ENCODE results near the gene SERGEF.
"Not testable (repeated sequence)": the region's sequence is repeated elsewhere in the genome, so short reads cannot be mapped to it uniquely, and the experiment has no call there.

The SERGEF gene

DNA sequence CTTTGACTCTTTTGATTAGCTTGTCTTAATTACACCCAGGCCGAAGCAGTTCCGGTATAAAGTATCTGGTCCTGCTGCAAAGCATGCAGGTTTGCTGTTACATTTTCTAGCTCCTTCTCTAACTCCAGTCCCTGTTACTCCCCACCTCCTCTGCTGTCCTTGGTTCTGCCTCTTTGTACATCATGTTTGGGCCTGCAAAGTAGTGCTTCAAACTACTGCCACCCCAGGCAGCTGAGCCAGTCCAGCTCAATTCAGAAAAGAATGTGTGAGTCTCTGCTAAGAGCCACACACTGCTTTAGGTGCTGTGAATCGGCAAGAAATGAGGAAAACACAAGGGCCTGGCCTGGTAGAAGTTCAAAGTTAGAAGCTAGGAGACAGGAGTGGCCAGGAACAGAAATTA is 136.0 kb downstream of the SERGEF start:
- H3K9me3 ChIP-seq (ENCODE audit: severe bottlenecking): no peaks in the 10 kb centered on the region
- ATAC-seq (ENCODE audit: low read depth): no peak
- no peaks in the 10 kb centered on the region for H3K4me1 ChIP-seq (ENCODE audit: insufficient read depth, poor library complexity, severe bottlenecking)
- no peak for TF ChIP-seq CTCF (IDR thresholded peaks at IDR 0.05; ENCODE audit: poor library complexity, severe bottlenecking)
- no peak for DNase-seq (ENCODE audit: low spot score)
- H3K4me3 ChIP-seq (ENCODE audit: severe bottlenecking): no peak overlapping the region
- no peaks in the 10 kb centered on the region for H3K27me3 ChIP-seq (ENCODE audit: insufficient read depth, poor library complexity, severe bottlenecking)
- H3K27ac ChIP-seq (ENCODE audit: poor library complexity, severe bottlenecking): no peak overlapping the region
- H3K36me3 ChIP-seq (ENCODE audit: low read depth): no peaks in the 10 kb centered on the region

DNA sequence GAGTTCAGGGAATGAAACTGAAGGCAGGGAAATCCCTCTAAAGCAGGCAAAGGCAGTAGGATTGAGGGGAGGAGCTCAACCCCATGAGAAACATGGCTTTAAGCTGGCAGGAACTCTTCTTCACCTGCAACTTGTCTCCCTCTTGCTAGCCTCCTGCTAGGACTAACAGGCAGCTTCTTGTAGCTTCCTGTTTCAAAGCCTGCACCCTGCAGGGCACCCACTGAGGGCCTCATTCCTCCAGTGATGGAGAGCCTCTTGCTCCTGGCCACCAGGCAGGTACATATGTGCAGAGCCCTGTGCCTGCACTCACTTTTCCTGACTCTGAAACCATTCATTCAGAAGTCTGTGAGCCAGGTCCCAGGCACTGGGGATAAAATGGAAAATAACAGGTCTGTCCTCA is 137.0 kb downstream of the SERGEF start:
- ATAC-seq (ENCODE audit: low read depth) (no peak), DNase-seq (ENCODE audit: low spot score) (no peak)
- H3K36me3 ChIP-seq (ENCODE audit: low read depth): no peaks in the 10 kb centered on the region
- no peaks in the 10 kb centered on the region for H3K4me1 ChIP-seq (ENCODE audit: insufficient read depth, poor library complexity, severe bottlenecking)
- H3K9me3 ChIP-seq (ENCODE audit: severe bottlenecking): no peaks in the 10 kb centered on the region
- no peak overlapping the region for H3K4me3 ChIP-seq (ENCODE audit: severe bottlenecking)
- no peaks in the 10 kb centered on the region for H3K27me3 ChIP-seq (ENCODE audit: insufficient read depth, poor library complexity, severe bottlenecking)
- no peak for TF ChIP-seq CTCF (IDR thresholded peaks at IDR 0.05; ENCODE audit: poor library complexity, severe bottlenecking)
- H3K27ac ChIP-seq (ENCODE audit: poor library complexity, severe bottlenecking): no peak overlapping the region

DNA sequence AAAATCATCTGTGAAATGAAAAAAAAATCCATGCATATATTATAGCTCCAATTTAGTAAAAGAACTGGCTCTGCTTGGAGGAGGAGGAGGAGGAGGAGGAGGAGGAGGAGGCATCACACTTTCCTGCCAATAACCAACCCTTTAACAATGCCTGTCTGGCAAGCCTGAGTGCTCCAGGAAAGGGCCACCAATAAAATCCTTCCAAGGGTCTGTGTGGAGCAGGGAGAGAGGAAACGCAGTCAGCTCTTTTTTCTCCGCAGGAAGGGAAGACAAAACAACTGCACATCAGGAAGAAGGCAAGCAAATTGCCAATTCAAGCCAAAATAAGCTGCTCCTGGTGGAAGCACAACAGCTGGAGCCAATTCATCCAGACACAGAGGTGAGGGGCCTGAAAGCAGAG is 139.3 kb downstream of the SERGEF start:
- Histone ChIP-seq H3K27ac (ENCODE audit: poor library complexity, severe bottlenecking) (no peak overlapping the region), H3K4me1 (ENCODE audit: insufficient read depth, poor library complexity, severe bottlenecking) (no peaks in the 10 kb centered on the region), H3K9me3 (ENCODE audit: severe bottlenecking) (no peaks in the 10 kb centered on the region), H3K4me3 (ENCODE audit: severe bottlenecking) (no peak overlapping the region), H3K27me3 (ENCODE audit: insufficient read depth, poor library complexity, severe bottlenecking) (no peaks in the 10 kb centered on the region), H3K36me3 (ENCODE audit: low read depth) (no peaks in the 10 kb centered on the region)
- ATAC-seq (ENCODE audit: low read depth) (no peak), DNase-seq (ENCODE audit: low spot score) (no peak)
- TF ChIP-seq CTCF (IDR thresholded peaks at IDR 0.05; ENCODE audit: poor library complexity, severe bottlenecking): no peak

DNA sequence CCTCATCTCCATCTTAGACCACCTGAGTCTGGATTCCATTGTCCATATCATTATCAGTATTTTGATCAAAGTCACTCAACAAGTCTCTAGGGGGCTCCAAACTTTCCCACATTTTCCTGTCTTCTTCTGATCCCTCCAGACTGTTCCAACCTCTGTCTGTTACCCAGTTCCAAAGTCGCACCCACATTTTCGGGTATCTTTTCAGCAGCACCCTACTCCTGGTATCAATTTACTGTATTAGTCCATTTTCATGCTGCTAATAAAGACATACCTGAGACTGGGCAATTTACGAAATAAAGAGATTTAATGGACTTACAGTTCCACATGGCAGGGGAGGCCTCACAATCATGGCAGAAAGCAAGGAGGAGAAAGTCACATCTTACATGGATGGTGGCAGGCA is 144.4 kb downstream of the SERGEF start:
- not testable (repeated sequence) for H3K9me3 ChIP-seq (ENCODE audit: severe bottlenecking); H3K36me3 ChIP-seq (ENCODE audit: low read depth); ATAC-seq (ENCODE audit: low read depth); H3K27ac ChIP-seq (ENCODE audit: poor library complexity, severe bottlenecking); H3K27me3 ChIP-seq (ENCODE audit: insufficient read depth, poor library complexity, severe bottlenecking); H3K4me1 ChIP-seq (ENCODE audit: insufficient read depth, poor library complexity, severe bottlenecking); H3K4me3 ChIP-seq (ENCODE audit: severe bottlenecking); DNase-seq (ENCODE audit: low spot score)

GRCh38 chr11:17867341-17867740 is 145.5 kb downstream of the SERGEF start:
- H3K27me3 ChIP-seq (ENCODE audit: insufficient read depth, poor library complexity, severe bottlenecking): no peaks in the 10 kb centered on the region
- no peaks in the 10 kb centered on the region for H3K9me3 ChIP-seq (ENCODE audit: severe bottlenecking)
- no peak for TF ChIP-seq CTCF (IDR thresholded peaks at IDR 0.05; ENCODE audit: poor library complexity, severe bottlenecking)
- no peak overlapping the region for H3K27ac ChIP-seq (ENCODE audit: poor library complexity, severe bottlenecking)
- DNase-seq (ENCODE audit: low spot score): no peak
- no peak for ATAC-seq (ENCODE audit: low read depth)
- H3K4me3 ChIP-seq (ENCODE audit: severe bottlenecking): no peak overlapping the region
- H3K4me1 ChIP-seq (ENCODE audit: insufficient read depth, poor library complexity, severe bottlenecking): no peaks in the 10 kb centered on the region
- no peaks in the 10 kb centered on the region for H3K36me3 ChIP-seq (ENCODE audit: low read depth)
